Cardiac fibroblast (primary cell): Measurements from ENCODE around the gene APOB.

Experiments used
- DNase-seq, 2 donors: peaks; one replicate each; pipeline versions ENCODE4 v3.0.0 to v3.0.0-alpha.2; 2010; ENCODE audit warnings: low read depth in 2 of 2
- H3K4me3 ChIP-seq, 2 donors: replicated peaks in 1 of 2; 1 replicate in 1 of 2; 2 replicates in 1 of 2; pipeline ENCODE4 v1.5.1; 2011; ENCODE audit warnings: low read depth in 2 of 2, low read length in 2 of 2, mild to moderate bottlenecking in 2 of 2, moderate library complexity in 1 of 2
- TF ChIP-seq, protein P1 (sequence below): IDR thresholded peaks from one replicate; pipeline ENCODE4 v1.5.1; 2011; ENCODE audit warnings: low read depth, mild to moderate bottlenecking, low read length, inconsistent platforms

Gene APOB

DNA sequence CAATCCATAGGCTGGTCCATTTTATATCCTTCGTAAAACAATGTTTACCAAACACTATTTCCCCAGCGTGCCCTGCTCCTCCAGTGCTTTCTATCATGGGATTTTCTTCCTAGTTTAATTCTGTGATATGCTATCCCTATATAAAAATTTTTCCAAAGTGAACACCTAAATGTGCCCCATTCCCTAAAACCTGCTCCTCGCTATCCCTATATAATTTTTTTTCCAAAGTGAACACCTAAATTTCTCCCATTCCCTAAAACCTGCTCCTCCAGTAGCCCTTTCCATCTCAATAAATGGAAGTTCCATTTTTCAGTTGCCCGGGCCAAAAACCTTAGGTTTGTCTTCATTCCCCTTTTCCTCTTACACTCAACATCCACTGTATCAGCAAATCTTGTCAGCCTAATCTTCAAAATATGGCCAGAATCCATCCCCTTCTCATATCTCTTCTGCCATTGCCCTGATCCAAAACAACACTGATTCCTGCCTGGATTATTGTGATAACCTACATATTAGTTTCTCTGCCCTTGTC is 26.1 kb downstream of the APOB start:
- TF ChIP-seq, protein P1, sequence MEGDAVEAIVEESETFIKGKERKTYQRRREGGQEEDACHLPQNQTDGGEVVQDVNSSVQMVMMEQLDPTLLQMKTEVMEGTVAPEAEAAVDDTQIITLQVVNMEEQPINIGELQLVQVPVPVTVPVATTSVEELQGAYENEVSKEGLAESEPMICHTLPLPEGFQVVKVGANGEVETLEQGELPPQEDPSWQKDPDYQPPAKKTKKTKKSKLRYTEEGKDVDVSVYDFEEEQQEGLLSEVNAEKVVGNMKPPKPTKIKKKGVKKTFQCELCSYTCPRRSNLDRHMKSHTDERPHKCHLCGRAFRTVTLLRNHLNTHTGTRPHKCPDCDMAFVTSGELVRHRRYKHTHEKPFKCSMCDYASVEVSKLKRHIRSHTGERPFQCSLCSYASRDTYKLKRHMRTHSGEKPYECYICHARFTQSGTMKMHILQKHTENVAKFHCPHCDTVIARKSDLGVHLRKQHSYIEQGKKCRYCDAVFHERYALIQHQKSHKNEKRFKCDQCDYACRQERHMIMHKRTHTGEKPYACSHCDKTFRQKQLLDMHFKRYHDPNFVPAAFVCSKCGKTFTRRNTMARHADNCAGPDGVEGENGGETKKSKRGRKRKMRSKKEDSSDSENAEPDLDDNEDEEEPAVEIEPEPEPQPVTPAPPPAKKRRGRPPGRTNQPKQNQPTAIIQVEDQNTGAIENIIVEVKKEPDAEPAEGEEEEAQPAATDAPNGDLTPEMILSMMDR, result no peak
- H3K4me3 ChIP-seq, result no peak overlapping the region
- no peak for DNase-seq

DNA sequence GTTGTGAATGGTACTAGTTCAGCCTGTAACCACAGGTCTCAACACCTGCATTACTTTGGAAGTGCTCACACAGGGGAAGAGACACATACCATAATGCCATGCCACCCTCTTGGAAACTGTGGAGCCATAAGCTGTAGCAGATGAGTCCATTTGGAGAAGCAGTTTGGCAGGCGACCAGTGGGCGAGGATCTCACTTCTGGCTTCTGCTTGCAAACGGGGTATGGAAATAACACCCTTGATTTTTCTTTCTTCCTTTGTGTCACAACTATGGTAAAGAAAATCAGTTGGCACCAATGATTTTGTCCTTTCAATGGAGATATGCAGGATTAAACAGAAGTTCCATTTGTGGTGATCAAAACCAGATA is 28.6 kb downstream of the APOB start:
- no peak for DNase-seq
- H3K4me3 ChIP-seq, result no peak overlapping the region
- TF ChIP-seq, protein P1, result no peak

DNA sequence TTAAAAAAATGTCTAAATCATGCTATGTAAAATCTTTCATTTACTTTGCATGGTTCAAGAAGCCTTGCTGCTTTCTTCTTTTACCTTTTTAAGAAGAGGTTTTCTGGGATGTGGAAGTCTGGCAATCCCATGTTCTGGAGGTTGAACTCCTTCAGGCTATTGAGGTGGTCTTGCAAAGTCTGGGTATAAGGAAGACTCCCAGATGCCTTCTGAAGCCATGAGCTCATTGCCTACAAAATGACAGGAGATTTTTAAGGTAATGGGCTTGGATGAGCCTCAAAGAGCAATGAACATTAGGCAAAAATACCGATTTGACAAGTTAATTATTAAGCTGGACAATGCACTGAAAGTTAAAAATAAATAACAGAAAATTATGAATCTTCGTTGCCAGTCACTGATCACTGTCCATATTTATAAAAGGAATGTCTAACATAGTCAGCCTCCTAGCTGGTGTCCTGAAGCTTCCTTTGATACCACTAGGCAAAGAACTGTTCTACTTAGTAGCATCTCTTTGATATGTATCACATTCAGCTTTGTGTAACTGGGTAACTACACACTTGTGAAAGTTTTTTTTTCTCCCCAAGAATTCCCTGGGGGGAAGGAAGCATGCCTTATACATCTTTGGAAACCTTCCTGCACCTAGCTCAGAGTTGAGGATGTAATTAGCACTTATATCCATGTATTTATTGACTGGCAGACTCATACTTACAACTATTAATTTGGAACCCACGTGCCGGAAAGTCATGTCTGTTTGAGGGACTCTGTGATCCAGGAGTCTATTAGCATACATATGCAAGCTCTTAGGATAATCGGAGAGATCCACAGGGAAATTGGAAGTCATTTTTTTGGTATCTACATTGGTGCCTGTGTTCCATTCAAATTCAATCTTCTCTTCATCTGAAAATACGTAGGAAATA is 29.3 kb downstream of the APOB start:
- DNase-seq, result no peak
- TF ChIP-seq, protein P1, result no peak

DNA sequence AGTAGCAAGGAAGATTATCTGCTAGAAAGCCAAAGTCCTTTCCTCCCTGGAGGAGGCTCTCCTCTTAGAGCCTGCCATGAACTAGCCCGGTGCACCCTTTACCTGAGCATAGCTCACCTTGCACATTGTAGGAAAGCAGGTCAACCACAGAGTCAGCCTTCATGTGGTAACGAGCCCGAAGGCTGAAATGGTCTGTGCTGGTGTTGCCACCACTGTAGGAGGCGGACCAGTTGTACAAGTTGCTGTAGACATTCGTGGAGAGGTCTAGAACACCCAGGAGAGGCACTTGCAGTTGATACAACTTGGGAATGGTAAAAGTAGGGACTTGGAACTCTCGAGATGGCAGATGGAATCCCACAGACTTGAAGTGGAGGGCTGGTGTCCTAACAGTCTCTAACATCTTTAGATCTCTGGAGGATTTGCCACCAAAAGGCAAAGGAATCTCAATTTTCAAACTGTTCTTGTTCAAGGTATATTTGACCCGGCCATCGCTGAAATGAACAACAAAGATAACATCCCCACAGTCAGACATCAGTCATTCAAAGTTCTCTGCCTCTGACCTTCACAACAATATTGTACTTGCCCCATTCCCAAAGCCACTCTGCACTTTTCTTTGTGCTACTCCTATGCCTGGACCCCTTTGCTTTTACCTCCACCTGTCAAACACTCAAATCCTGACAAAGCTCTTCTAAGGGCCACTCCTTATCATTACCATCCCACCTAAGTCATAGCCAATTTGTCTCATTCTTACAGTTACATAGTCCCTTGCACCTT is 30.6 kb downstream of the APOB start:
- H3K4me3 ChIP-seq, result no peak overlapping the region
- no peak for DNase-seq
- TF ChIP-seq, protein P1, result no peak

More for the DNA sequence above, 29.3 kb downstream of the APOB start:
- no peak overlapping the region for H3K4me3 ChIP-seq

DNA sequence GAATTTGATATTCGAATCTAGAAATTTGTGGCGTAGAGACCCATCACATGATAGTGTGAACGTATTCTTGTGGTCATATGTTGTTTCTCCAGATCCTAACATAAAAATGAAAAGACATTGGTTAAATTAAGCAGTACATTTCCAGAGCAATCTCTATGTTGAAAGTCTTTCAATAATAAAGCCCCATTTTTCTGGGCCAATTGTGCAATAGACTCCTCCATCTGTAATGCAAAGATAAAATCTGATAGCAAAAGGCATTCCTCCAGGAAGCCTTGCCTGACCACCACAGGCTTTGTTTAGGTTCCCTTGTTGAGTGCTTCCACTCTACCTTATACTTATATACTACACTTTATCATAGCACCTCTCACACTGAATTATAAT is 31.3 kb downstream of the APOB start:
- no peak overlapping the region for H3K4me3 ChIP-seq
- TF ChIP-seq, protein P1, result no peak
- DNase-seq, result no peak

DNA sequence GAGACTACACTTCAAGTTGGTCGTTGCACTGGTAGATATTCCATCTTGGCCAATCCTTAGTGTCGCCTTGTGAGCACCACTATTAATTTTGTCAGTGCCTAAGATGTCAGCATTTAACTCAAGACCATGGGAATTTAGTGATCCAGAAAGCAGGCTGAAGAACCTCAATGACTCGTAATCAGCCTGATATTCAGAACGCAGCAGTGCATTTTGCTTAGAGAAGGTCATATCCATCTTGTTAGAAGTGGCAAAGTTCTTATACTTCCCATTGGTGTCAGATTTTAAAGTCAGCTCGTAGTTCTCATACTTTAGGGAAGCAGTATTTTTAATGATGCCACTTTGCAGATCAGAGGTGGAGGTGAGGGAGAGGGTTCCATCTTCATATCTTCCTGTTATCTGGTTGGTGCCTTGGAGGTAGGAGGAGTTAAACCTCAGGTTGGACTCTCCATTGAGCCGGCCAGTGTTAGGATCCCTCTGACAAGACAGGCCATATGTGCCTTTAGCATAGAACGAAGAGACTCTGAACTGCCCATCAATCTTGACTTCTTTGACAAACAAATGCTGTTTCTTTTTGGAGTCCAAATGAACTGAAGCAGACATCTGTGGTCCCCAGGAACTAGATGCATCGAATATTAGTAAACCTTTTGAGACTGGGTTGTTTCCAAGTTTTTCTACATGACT is 31.9 kb downstream of the APOB start:
- no peak for DNase-seq
- no peak overlapping the region for H3K4me3 ChIP-seq
- TF ChIP-seq, protein P1, result no peak
